A549 (cell line): ENCODE measurements around the gene FSTL5. TPM values are rescaled to one million over a fixed set of nuclear protein-coding genes. Genes with fewer than 3 reads are reported as not detected.

ENCODE experiments used
- ATAC-seq, 2 experiments: fragments of 200-7000 bp in 1 of 2; fragments of >200 bp in 1 of 2; cut with Nextera tagmentation in 1 of 2; cut with Tn5 transposase in 1 of 2; 3 replicates each; pipeline versions ENCODE4 v1.8.0 to v1.9.1; 2018 to 2020; ENCODE audit warnings: mild to moderate bottlenecking in 1 of 2, moderate library complexity in 1 of 2
- CTCF ChIA-PET: fragments of 300-600 bp; sonication (Branson Sonifier 250); formaldehyde crosslinking; extraction: SDS; loops from one replicate; lab custom pipeline; 2021; ENCODE audit warnings: antibody characterized with exemption, inconsistent platforms; lab: Yijun Ruan, JAX
- POLR2A ChIA-PET: fragments of 350-600 bp; formaldehyde crosslinking; extraction: SDS; loops from one replicate; lab custom pipeline; 2021; ENCODE audit warnings: antibody characterized with exemption, inconsistent platforms; lab: Yijun Ruan, JAX
- DNase-seq, 2 experiments: peaks; one replicate each; pipeline versions ENCODE4 v3.0.0 to v3.0.0-alpha.2; 2011 to 2016; ENCODE audit warnings: low read depth in 1 of 2, low spot score in 1 of 2
- FAIRE-seq: peaks from 2 replicates; lab custom pipeline; 2011; peaks lifted over from hg19 to GRCh38; lab: Jason Lieb, UNC
- H3K27ac ChIP-seq, 2 experiments: fragments of >200 bp; sonication (Bioruptor Twin); formaldehyde crosslinking; 3 replicates each; pipeline ENCODE4 v1.5.1; 2016 to 2017
- H3K4me1 ChIP-seq: fragments of >200 bp; sonication (Bioruptor Twin); formaldehyde crosslinking; 3 replicates; pipeline ENCODE4 v1.6.1; 2016
- H3K4me2 ChIP-seq: fragments of >200 bp; sonication (Bioruptor Twin); formaldehyde crosslinking; 3 replicates; pipeline ENCODE4 v1.6.1; 2016
- H3K4me3 ChIP-seq: fragments of >200 bp; sonication (Bioruptor Twin); formaldehyde crosslinking; 3 replicates; pipeline ENCODE4 v1.5.1; 2016
- H3K9me3 ChIP-seq: fragments of >200 bp; sonication (Bioruptor Twin); formaldehyde crosslinking; 3 replicates; pipeline ENCODE4 v1.6.1; 2016
- ATOH8 ChIP-seq: fragments of 250-450 bp; sonication (Bioruptor Pico); IDR thresholded peaks from 2 replicates; pipeline ENCODE4 v1.5.0; 2020; ENCODE audit warnings: low read depth, mild to moderate bottlenecking, moderate library complexity
- BHLHE40 ChIP-seq: IDR thresholded peaks from 2 replicates; pipeline ENCODE4 v1.6.1; 2012; ENCODE audit warnings: low read depth, low read length, inconsistent platforms
- CBX2 ChIP-seq: fragments of 200-600 bp; sonication (generic); IDR thresholded peaks from 2 replicates; pipeline ENCODE4 v1.6.1; 2016; ENCODE audit warnings: low read depth, mild to moderate bottlenecking, borderline replicate concordance
- CHD2 ChIP-seq: fragments of 150-350 bp; IDR thresholded peaks from 2 replicates; pipeline ENCODE4 v1.6.1; 2014; ENCODE audit warnings: low read length; ENCODE audit not compliant: partially characterized antibody
- CHD4 ChIP-seq: fragments of 200-600 bp; sonication (generic); IDR thresholded peaks from 2 replicates; pipeline ENCODE4 v1.6.1; 2016; ENCODE audit warnings: antibody characterized with exemption, mild to moderate bottlenecking, borderline replicate concordance
- E2F6 ChIP-seq: IDR thresholded peaks from 2 replicates; pipeline ENCODE4 v1.6.1; 2012; ENCODE audit warnings: low read depth, borderline replicate concordance
- EHMT2 ChIP-seq: fragments of 200-600 bp; sonication (generic); IDR thresholded peaks from 2 replicates; pipeline ENCODE4 v1.6.1; 2016; ENCODE audit warnings: antibody characterized with exemption, low read depth, mild to moderate bottlenecking, moderate library complexity
- ELK1 ChIP-seq: fragments of 150-350 bp; IDR thresholded peaks from 2 replicates; pipeline ENCODE4 v1.6.1; 2014; ENCODE audit warnings: low read depth, mild to moderate bottlenecking, low read length
- HOXA7 ChIP-seq: fragments of 250-450 bp; sonication (Bioruptor Pico); IDR thresholded peaks from 2 replicates; pipeline ENCODE4 v1.5.0; 2020; ENCODE audit warnings: mild to moderate bottlenecking, moderate library complexity
- JUN ChIP-seq, 2 experiments: fragments of >200 bp; sonication (Bioruptor Twin); formaldehyde crosslinking; IDR thresholded peaks; 2 replicates in 1 of 2; 3 replicates in 1 of 2; pipeline ENCODE4 v1.6.1; 2016 to 2017
- MAX ChIP-seq: IDR thresholded peaks from 2 replicates; pipeline ENCODE4 v1.6.1; 2012
- NFE2L2 ChIP-seq: fragments of 150-350 bp; conservative IDR thresholded peaks from 2 replicates; pipeline ENCODE4 v1.6.1; 2014; ENCODE audit warnings: low read length
- NPAS2 ChIP-seq: fragments of 250-450 bp; sonication (Bioruptor Pico); IDR thresholded peaks from 2 replicates; pipeline ENCODE4 v1.8.0; 2022; ENCODE audit warnings: mild to moderate bottlenecking, moderate library complexity, borderline replicate concordance
- REST ChIP-seq: fragments of 200-600 bp; sonication (generic); IDR thresholded peaks from 2 replicates; pipeline ENCODE4 v1.6.1; 2016; ENCODE audit warnings: antibody characterized with exemption, mild to moderate bottlenecking, moderate library complexity
- RFX5 ChIP-seq: fragments of 450-650 bp; IDR thresholded peaks from 2 replicates; pipeline ENCODE4 v1.7.1; 2014; ENCODE audit warnings: antibody characterized with exemption, mild to moderate bottlenecking, moderate library complexity
- RNF2 ChIP-seq: fragments of 200-600 bp; sonication (generic); IDR thresholded peaks from 2 replicates; pipeline ENCODE4 v1.6.1; 2016; ENCODE audit warnings: low read depth, mild to moderate bottlenecking, antibody characterized with exemption, moderate library complexity, borderline replicate concordance
- SMC3 ChIP-seq: fragments of >200 bp; sonication (Bioruptor Twin); formaldehyde crosslinking; IDR thresholded peaks from 3 replicates; pipeline ENCODE4 v1.6.1; 2018; ENCODE audit warnings: inconsistent platforms
- TFCP2L1 ChIP-seq: fragments of 250-450 bp; sonication (Bioruptor Pico); IDR thresholded peaks from 2 replicates; pipeline ENCODE4 v1.5.0; 2021; ENCODE audit warnings: mild to moderate bottlenecking
- ZC3H11A ChIP-seq: fragments of 450-650 bp; IDR thresholded peaks from 2 replicates; pipeline ENCODE4 v1.6.1; 2014; ENCODE audit warnings: antibody characterized with exemption, mild to moderate bottlenecking
- WGBS: methylation state at CpG from one replicate; pipeline ENCODE4 v1.1.6; 2017; ENCODE audit errors: missing lambda C conversion rate; 5-methylcytosine and 5-hydroxymethylcytosine counted together
- polyA plus RNA-seq, 4 experiments: library from polyadenylated mRNA; depleted of rRNA in 3 of 4; stranded (reverse); fragments of >200 nt; fragmentation: RNase III in 1 of 4; extraction: RNeasy Plus Mini Kit Qiagen cat#74134 plus additional on column Dnase treatment in 1 of 4; gene quantifications; 2 replicates in 3 of 4; 3 replicates in 1 of 4; pipeline ENCODE4 v1.2.3, GENCODE V29; 2011 to 2017
- TF ChIP-seq, protein P1 (sequence below): fragments of >200 bp; sonication (Bioruptor Twin); formaldehyde crosslinking; IDR thresholded peaks from 3 replicates; pipeline ENCODE4 v1.5.1; 2016
- TF ChIP-seq, protein P2 (sequence below): fragments of >200 bp; sonication (Bioruptor Twin); formaldehyde crosslinking; IDR thresholded peaks from 3 replicates; pipeline ENCODE4 v1.6.1; 2016
- TF ChIP-seq, protein P3 (sequence below): fragments of >200 bp; sonication (Bioruptor Twin); formaldehyde crosslinking; IDR thresholded peaks from 2 replicates; pipeline ENCODE4 v1.6.1; 2016

FSTL5 gene
- polyA plus RNA-seq, 2 of the 4 experiments (the other 2 are of a cell fraction): 0.06 to 0.10 TPM

DNA sequence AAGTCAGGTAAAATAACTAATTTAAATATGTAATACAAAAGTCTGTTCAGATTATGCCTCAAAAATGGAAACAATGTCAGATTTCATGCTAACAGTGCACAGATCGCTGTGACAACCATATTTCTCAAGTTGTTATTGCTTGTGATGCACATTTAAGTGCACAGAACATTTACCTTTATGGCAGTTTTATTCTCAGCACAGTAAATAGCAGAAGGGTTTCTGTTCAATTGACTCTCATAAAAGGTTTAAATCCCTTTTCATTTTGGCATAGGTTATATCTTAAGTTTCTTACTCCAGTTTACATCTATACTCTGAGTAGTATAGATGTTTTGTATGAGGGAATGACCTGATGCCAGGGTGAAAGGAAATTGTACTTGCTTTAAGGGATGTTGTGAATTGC lies 247.8 kb downstream of the FSTL5 start (continued):
- TF ChIP-seq JUN (IDR thresholded peaks at IDR 0.05): no peak
- no peak for TF ChIP-seq HOXA7 (CRISPR knock-in tag)

GRCh38 chr4:161907590-161907955 lies 256.2 kb downstream of the FSTL5 start:
- ATAC-seq (no peak), DNase-seq (no peak), FAIRE-seq (no peak)
- no peak for TF ChIP-seq E2F6
- TF ChIP-seq CBX2: no peak
- TF ChIP-seq, protein P1, sequence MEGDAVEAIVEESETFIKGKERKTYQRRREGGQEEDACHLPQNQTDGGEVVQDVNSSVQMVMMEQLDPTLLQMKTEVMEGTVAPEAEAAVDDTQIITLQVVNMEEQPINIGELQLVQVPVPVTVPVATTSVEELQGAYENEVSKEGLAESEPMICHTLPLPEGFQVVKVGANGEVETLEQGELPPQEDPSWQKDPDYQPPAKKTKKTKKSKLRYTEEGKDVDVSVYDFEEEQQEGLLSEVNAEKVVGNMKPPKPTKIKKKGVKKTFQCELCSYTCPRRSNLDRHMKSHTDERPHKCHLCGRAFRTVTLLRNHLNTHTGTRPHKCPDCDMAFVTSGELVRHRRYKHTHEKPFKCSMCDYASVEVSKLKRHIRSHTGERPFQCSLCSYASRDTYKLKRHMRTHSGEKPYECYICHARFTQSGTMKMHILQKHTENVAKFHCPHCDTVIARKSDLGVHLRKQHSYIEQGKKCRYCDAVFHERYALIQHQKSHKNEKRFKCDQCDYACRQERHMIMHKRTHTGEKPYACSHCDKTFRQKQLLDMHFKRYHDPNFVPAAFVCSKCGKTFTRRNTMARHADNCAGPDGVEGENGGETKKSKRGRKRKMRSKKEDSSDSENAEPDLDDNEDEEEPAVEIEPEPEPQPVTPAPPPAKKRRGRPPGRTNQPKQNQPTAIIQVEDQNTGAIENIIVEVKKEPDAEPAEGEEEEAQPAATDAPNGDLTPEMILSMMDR: no peak
- no peak for TF ChIP-seq REST
- TF ChIP-seq EHMT2: no peak
- TF ChIP-seq, protein P2, sequence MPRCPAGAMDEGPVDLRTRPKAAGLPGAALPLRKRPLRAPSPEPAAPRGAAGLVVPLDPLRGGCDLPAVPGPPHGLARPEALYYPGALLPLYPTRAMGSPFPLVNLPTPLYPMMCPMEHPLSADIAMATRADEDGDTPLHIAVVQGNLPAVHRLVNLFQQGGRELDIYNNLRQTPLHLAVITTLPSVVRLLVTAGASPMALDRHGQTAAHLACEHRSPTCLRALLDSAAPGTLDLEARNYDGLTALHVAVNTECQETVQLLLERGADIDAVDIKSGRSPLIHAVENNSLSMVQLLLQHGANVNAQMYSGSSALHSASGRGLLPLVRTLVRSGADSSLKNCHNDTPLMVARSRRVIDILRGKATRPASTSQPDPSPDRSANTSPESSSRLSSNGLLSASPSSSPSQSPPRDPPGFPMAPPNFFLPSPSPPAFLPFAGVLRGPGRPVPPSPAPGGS: no peak
- TF ChIP-seq MAX: no peak
- TF ChIP-seq RNF2: no peak
- TF ChIP-seq ELK1: no peak
- no peaks in the 10 kb centered on the region for H3K4me1 ChIP-seq
- ChIA-PET CTCF (no interaction called here), POLR2A (no interaction called here)
- no peak overlapping the region for H3K27ac ChIP-seq
- H3K9me3 ChIP-seq: no peaks in the 10 kb centered on the region
- H3K4me2 ChIP-seq: no peak overlapping the region
- WGBS: 85% methylated on average over 2 of the region's 2 CpGs
- no peak overlapping the region for H3K4me3 ChIP-seq

- Histone ChIP-seq H3K4me2 (no peak overlapping the region), H3K27ac (no peak overlapping the region), H3K4me1 (no peaks in the 10 kb centered on the region), H3K9me3 (no peaks in the 10 kb centered on the region), H3K4me3 (no peak overlapping the region)
- CTCF ChIA-PET: no interaction called here
- 60% methylated on average over 4 of the region's 4 CpGs for WGBS
- POLR2A ChIA-PET: no interaction called here
- DNase-seq (no peak), FAIRE-seq (no peak), ATAC-seq (no peak)
- no peak for TF ChIP-seq BHLHE40
- TF ChIP-seq, protein P3, sequence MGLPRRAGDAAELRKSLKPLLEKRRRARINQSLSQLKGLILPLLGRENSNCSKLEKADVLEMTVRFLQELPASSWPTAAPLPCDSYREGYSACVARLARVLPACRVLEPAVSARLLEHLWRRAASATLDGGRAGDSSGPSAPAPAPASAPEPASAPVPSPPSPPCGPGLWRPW: no peak
- TF ChIP-seq, protein P1: no peak
- TF ChIP-seq NPAS2 (CRISPR knock-in tag): no peak
- no peak for TF ChIP-seq ZC3H11A
- no peak for TF ChIP-seq CHD2
- TF ChIP-seq RFX5: no peak
- no peak for TF ChIP-seq CHD4
- no peak for TF ChIP-seq NFE2L2
- no peak for TF ChIP-seq TFCP2L1 (CRISPR knock-in tag)
- no peak for TF ChIP-seq SMC3
- no peak for TF ChIP-seq ATOH8 (CRISPR knock-in tag)
Observed at GRCh38 chr4:161906836-161907589, 256.8 kb downstream of the FSTL5 start.
